ENCODE data around the gene FAM136A.
A peak's percentile ranks its signal among the peaks of the same experiment; 100 is the strongest.

The FAM136A gene

GRCh38 chr2:70261501-70261900 lies 40.4 kb downstream of the FAM136A start:
- no peak for TF ChIP-seq CTCF (conservative IDR thresholded peaks at IDR 0.05; ENCODE audit: low read depth, low read length)
- peak; percentile 36 for DNase-seq (ENCODE audit: low read depth)
- no peak overlapping the region for H3K4me3 ChIP-seq (ENCODE audit: low read depth, low read length)

GRCh38 chr2:70258532-70258875 lies 43.4 kb downstream of the FAM136A start:
- TF ChIP-seq CTCF (conservative IDR thresholded peaks at IDR 0.05; ENCODE audit: low read depth, low read length) = no peak
- DNase-seq (ENCODE audit: low read depth) = peak; percentile 85
- H3K4me3 ChIP-seq (ENCODE audit: low read depth, low read length) = peak overlapping the region; percentile 80

GRCh38 chr2:70255637-70256314 lies 46.1 kb downstream of the FAM136A start:
- H3K4me3 ChIP-seq (ENCODE audit: low read depth, low read length) = no peak overlapping the region
- no peak for DNase-seq (ENCODE audit: low read depth)
- TF ChIP-seq CTCF (conservative IDR thresholded peaks at IDR 0.05; ENCODE audit: low read depth, low read length) = no peak

- no peak overlapping the region for H3K4me3 ChIP-seq (ENCODE audit: low read depth, low read length)
- TF ChIP-seq CTCF (conservative IDR thresholded peaks at IDR 0.05; ENCODE audit: low read depth, low read length) = no peak
- no peak for DNase-seq (ENCODE audit: low read depth)
These were observed 51.4 kb downstream of the FAM136A start for GRCh38 chr2:70250434-70250833.

GRCh38 chr2:70248181-70248847 lies 53.6 kb downstream of the FAM136A start, which contains the start of gene TIA1:
TIA1 (minus strand) TSS chr2:70248628; CDS start chr2:70248430, 198 bp downstream.
- H3K4me3 ChIP-seq (ENCODE audit: low read depth, low read length) = peak within 1 kb of the TSS; percentile 99
- DNase-seq (ENCODE audit: low read depth) = peak; percentile 99
- no peak for TF ChIP-seq CTCF (conservative IDR thresholded peaks at IDR 0.05; ENCODE audit: low read depth, low read length)

GRCh38 chr2:70247364-70248180 lies 54.3 kb downstream of the FAM136A start:
- peak overlapping the region; percentile 99 for H3K4me3 ChIP-seq (ENCODE audit: low read depth, low read length)
- peak; percentile 33 for DNase-seq (ENCODE audit: low read depth)

More at GRCh38 chr2:70247364-70248180, 54.3 kb downstream of the FAM136A start:
- TF ChIP-seq CTCF (conservative IDR thresholded peaks at IDR 0.05; ENCODE audit: low read depth, low read length) = no peak

Data from choroid plexus epithelial cell (primary cell).